Brain microvascular endothelial cell (primary cell): ENCODE measurements around the gene RIMBP2.

ENCODE experiments used
- DNase-seq: peaks from one replicate; pipeline ENCODE4 v3.0.0-alpha.2; 2020
- H3K27ac ChIP-seq: fragments of 250-450 bp; sonication (Bioruptor Pico); 2 replicates; pipeline ENCODE4 v1.5.1; 2020; ENCODE audit warnings: mild to moderate bottlenecking, moderate library complexity
- H3K27me3 ChIP-seq: fragments of 250-450 bp; sonication (Bioruptor Pico); replicated peaks from 2 replicates; pipeline ENCODE4 v1.5.1; 2020; ENCODE audit warnings: mild to moderate bottlenecking
- H3K36me3 ChIP-seq: fragments of 250-450 bp; sonication (Bioruptor Pico); replicated peaks from 2 replicates; pipeline ENCODE4 v1.5.1; 2020; ENCODE audit warnings: mild to moderate bottlenecking
- H3K4me3 ChIP-seq: 2 replicates; pipeline ENCODE4 v1.5.1; 2011; ENCODE audit warnings: low read depth, mild to moderate bottlenecking, control low read depth, low read length, moderate library complexity
- in situ Hi-C: cut with HindIII; loops from 2 replicates; pipeline ENCODE4 v1.10.0; 2017; ENCODE audit warnings: low sequenced_read_pairs, low pct_ligation_motif_present
- TF ChIP-seq, protein P1 (sequence below): IDR thresholded peaks from 2 replicates; pipeline ENCODE4 v1.5.1; 2011; ENCODE audit warnings: low read depth, mild to moderate bottlenecking, moderate library complexity, low read length, control low read depth, inconsistent platforms; ENCODE audit errors: missing control alignments

RIMBP2 gene

DNA sequence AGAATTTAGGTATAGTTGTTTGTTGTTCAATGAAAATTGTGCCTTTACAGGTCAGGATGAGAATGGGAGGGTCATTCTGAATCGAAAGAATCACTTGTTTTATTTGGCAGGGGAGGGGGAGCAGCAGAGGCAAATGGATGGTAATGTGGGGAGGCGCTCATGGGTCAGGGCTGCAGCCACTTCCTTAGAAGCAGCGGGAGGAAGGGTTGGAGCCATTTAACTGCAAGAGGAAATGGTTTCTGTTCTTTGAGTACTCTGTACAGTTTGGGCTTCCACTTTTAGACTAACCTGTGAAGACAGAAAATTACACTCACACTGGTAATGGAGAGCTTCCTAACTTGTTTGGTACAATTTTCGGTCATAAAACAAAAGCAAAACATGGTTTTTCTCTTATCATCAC lies 321.2 kb downstream of the RIMBP2 start:
- DNase-seq: no peak
- H3K27me3 ChIP-seq: no peaks in the 10 kb centered on the region
- H3K27ac ChIP-seq: no peak overlapping the region
- H3K4me3 ChIP-seq: no peak overlapping the region
- in situ Hi-C loops: no loop called here
- TF ChIP-seq, protein P1, sequence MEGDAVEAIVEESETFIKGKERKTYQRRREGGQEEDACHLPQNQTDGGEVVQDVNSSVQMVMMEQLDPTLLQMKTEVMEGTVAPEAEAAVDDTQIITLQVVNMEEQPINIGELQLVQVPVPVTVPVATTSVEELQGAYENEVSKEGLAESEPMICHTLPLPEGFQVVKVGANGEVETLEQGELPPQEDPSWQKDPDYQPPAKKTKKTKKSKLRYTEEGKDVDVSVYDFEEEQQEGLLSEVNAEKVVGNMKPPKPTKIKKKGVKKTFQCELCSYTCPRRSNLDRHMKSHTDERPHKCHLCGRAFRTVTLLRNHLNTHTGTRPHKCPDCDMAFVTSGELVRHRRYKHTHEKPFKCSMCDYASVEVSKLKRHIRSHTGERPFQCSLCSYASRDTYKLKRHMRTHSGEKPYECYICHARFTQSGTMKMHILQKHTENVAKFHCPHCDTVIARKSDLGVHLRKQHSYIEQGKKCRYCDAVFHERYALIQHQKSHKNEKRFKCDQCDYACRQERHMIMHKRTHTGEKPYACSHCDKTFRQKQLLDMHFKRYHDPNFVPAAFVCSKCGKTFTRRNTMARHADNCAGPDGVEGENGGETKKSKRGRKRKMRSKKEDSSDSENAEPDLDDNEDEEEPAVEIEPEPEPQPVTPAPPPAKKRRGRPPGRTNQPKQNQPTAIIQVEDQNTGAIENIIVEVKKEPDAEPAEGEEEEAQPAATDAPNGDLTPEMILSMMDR: no peak
- no peaks in the 10 kb centered on the region for H3K36me3 ChIP-seq

DNA sequence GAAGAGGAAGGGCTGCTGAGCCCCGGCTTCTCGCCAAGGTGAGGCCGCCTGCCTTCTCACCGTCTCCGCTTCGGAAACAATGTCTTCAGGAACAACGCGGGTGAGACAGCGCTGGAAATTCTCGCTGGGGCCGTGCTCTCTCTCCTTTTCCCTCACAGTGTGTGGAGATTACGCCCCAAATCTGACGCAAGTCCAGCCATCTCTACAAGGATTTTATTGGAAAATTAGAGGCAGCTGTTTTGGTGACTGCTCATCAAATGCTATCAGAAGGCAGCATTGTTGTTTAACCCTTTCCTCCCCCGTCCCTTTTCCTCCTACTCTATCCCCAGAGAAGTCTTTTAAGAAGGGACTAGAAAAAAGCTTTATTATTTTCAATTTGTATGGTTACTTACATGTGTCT lies 324.9 kb downstream of the RIMBP2 start:
- TF ChIP-seq, protein P1: no peak
- Histone ChIP-seq H3K4me3 (no peak overlapping the region), H3K36me3 (no peaks in the 10 kb centered on the region), H3K27ac (no peak overlapping the region), H3K27me3 (no peaks in the 10 kb centered on the region)
- no peak for DNase-seq
- in situ Hi-C loops: no loop called here

DNA sequence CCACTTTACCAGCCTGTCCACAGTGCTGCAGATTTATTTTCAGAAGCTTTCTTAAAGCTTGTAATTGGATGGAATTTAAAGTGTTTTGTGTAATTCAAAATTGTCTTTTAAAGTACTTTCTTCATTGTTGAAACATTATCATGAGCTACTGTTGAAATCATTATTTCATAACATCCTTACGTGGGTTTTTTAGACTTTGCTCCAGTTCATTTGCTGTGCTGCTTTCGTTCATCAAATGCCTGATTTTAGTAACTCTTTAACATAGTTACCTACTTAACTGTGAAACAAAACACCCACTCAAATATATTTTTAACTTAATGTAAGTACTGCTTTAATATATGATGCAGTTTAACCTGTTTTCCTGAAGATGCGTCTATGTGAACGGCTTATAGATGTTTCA lies 330.9 kb downstream of the RIMBP2 start:
- Histone ChIP-seq H3K36me3 (no peaks in the 10 kb centered on the region), H3K27ac (no peak overlapping the region), H3K4me3 (no peak overlapping the region), H3K27me3 (no peaks in the 10 kb centered on the region)
- DNase-seq: no peak
- in situ Hi-C loops: no loop called here
- TF ChIP-seq, protein P1: no peak

DNA sequence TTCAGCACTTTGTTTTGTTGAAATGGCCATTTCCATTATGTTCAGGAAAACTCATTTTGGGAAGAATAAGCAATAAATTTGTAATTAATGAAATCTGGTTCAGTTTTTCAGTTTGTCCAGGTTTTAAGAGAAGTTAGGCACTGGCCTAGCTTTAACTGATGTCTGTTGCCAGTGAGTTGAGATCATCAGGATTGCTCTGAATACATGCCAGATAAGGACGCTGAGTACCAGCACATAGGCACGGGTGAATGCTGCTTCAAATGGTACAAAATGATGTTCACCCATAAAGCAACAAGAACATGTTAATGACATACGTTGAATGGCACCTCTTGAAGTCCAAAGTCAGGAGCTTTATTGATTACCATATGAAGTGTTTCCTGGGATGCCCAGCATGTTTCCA lies 331.9 kb downstream of the RIMBP2 start:
- TF ChIP-seq, protein P1: no peak
- in situ Hi-C loops: no loop called here
- Histone ChIP-seq H3K4me3 (no peak overlapping the region), H3K36me3 (no peaks in the 10 kb centered on the region), H3K27ac (no peak overlapping the region), H3K27me3 (no peaks in the 10 kb centered on the region)
- DNase-seq: no peak

DNA sequence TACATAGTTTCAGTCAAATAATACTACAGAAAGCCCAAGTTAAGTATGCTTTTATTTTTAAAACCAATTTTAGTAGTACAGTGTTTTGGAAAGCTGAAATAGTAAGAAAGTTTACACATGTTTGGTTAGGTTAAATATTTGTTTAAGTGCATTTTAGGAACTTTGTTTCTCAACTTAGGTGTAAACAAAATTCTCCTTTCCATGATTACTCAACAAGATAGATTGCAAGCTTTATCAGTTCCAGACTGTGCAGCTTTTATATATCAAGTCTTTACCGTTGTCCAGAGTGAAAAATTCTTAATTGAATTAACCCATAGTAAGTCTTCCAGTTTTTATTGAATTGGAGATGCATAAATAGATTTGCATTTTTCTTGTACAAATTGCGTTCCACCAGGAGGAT lies 333.3 kb downstream of the RIMBP2 start:
- Histone ChIP-seq H3K27me3 (no peaks in the 10 kb centered on the region), H3K27ac (no peak overlapping the region), H3K4me3 (no peak overlapping the region), H3K36me3 (no peaks in the 10 kb centered on the region)
- in situ Hi-C loops: no loop called here
- DNase-seq: no peak
- TF ChIP-seq, protein P1: no peak
